ENCODE measurements around the gene AGAP1.

GRCh38 chr2:236123716-236124115, 629.9 kb downstream of the AGAP1 start:
- TF ChIP-seq CTCF (IDR thresholded peaks at IDR 0.05) (no peak), POLR2A (IDR thresholded peaks at IDR 0.05) (no peak)

All from right lobe of liver (tissue), 4 donors.